ENCODE results near the gene PLXNA2. TPM values are rescaled to one million over a fixed set of nuclear protein-coding genes. Genes with fewer than 3 reads are reported as not detected.

Gene PLXNA2
- total RNA-seq, 4 donors from 2014 or later = 19.8 to 41.6 (median 27.9) TPM

DNA sequence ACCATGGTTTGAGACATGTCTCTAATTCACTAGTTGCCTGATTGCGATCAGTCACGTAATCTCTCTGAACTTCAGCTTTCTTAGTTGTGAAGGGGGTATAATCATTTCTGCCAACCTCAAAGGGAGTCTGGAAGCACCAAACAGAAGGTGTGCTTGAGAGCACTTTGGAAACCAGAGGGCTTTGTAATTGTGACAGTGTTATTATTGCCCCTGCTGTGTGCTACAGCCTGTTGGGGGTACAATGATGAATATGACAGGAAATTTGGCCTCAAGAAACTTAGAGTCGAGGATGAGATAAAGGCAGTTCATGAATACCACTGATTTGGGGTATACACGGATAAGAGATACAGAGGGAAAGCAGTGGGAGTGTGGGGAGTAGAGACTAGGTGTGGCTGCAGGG, 183.1 kb downstream of the PLXNA2 start:
- Histone ChIP-seq H3K36me3 (peaks cover 0 to 96% (median 62%) of the 10 kb centered on the region in 4 donors), H3K4me3 (no peak overlapping the region), H3K4me1 (peaks cover 0 to 18% (median 7%) of the 10 kb centered on the region in 4 donors), H3K9me3 (no peaks in the 10 kb centered on the region), H3K27ac (replicated peaks in 1 of 4) (no peak overlapping the region), H3K27me3 (no peaks in the 10 kb centered on the region)
- DNase-seq (ENCODE audit: extremely low spot score) = no peak
- TF ChIP-seq POLR2A (IDR thresholded peaks at IDR 0.05; ENCODE audit: low read depth) (no peak), CTCF (IDR thresholded peaks at IDR 0.05) (no peak), EP300 (IDR thresholded peaks at IDR 0.05) (no peak), POLR2AphosphoS5 (IDR thresholded peaks at IDR 0.05) (no peak)
- intact Hi-C loops (cut with DNase I) = no loop called here
- 83% methylated on average over 4 of the region's 4 CpGs for WGBS

DNA sequence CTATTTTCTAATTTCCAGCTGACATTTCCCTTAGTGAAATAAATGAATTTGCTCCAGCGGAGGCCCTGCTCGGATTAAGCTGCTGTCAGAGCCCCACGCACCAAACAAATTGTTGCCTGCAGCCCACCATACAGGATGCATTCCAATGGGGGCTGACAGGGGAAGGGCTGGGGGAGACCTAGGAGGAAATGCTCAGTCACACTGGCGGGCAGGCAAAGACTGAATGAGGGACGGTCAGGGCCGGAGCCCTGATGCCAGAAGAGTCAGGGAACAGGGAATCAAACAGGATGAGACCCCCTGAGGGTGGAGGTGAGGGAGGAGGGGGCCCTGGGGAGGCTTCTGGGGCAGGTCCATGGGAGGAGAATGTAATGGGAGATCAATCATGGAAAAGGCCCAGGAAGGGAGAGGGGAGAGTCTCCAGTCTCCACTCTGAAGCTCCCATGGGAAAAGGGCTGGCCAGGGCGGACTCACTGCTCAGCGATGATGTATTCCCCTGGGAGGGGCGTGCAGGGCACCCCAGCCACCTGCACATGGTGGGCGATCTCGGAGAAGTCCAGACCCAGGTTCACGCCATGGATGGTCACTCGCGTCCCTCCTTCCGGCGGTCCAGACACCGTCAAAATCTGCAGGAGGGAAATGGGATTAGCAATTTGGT, 183.8 kb downstream of the PLXNA2 start:
- H3K27ac ChIP-seq (replicated peaks in 1 of 4) = no peak overlapping the region
- no peaks in the 10 kb centered on the region for H3K27me3 ChIP-seq
- 96% methylated on average over 17 of the region's 17 CpGs for WGBS
- H3K9me3 ChIP-seq = no peaks in the 10 kb centered on the region
- peaks cover 0 to 17% (median 3%) of the 10 kb centered on the region in 4 donors for H3K4me1 ChIP-seq
- no peak overlapping the region for H3K4me3 ChIP-seq
- no peak for DNase-seq (ENCODE audit: extremely low spot score)
- H3K36me3 ChIP-seq = peaks cover 0 to 96% (median 64%) of the 10 kb centered on the region in 4 donors
- TF ChIP-seq POLR2AphosphoS5 (IDR thresholded peaks at IDR 0.05) (no peak), CTCF (IDR thresholded peaks at IDR 0.05) (no peak), EP300 (IDR thresholded peaks at IDR 0.05) (no peak)
- intact Hi-C loops (cut with DNase I) = no loop called here

GRCh38 chr1:208059409-208060001, 184.7 kb downstream of the PLXNA2 start:
- Histone ChIP-seq H3K27me3 (no peaks in the 10 kb centered on the region), H3K36me3 (peaks cover 0 to 96% (median 64%) of the 10 kb centered on the region in 4 donors), H3K4me1 (peaks cover 0 to 12% (median 0%) of the 10 kb centered on the region in 4 donors), H3K9me3 (no peaks in the 10 kb centered on the region), H3K4me3 (no peak overlapping the region), H3K27ac (replicated peaks in 1 of 4) (no peak overlapping the region)
- TF ChIP-seq POLR2AphosphoS5 (IDR thresholded peaks at IDR 0.05) (no peak), EP300 (IDR thresholded peaks at IDR 0.05) (no peak), POLR2A (IDR thresholded peaks at IDR 0.05; ENCODE audit: low read depth) (no peak), CTCF (IDR thresholded peaks at IDR 0.05) (no peak)
- DNase-seq (ENCODE audit: extremely low spot score) = no peak
- 92% methylated on average over 6 of the region's 6 CpGs for WGBS
- intact Hi-C loops (cut with DNase I) = no loop called here

DNA sequence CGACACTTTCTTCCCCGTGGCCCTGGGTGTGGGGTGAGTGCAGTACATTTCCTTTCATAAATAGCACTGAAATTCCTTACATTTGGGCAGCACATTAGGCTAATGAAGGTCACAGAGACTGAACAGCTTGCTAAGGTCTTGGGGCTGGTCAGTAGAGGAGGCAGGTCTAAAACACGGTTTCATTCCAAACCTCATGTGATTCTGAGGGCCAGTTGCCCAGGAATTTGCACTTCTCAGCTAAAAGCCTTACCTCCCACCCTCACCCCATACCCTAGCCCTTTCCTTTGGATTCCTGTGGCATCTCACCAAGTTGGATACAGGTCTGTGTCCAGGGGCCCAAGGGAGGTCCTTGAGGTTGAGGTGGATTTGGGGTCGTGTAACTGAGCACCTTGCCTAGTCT, 185.4 kb downstream of the PLXNA2 start:
- Histone ChIP-seq H3K9me3 (no peaks in the 10 kb centered on the region), H3K27ac (replicated peaks in 1 of 4) (no peak overlapping the region), H3K4me1 (peaks cover 0 to 12% (median 0%) of the 10 kb centered on the region in 4 donors), H3K27me3 (no peaks in the 10 kb centered on the region), H3K4me3 (no peak overlapping the region), H3K36me3 (peaks cover 2 to 96% (median 71%) of the 10 kb centered on the region in 4 donors)
- intact Hi-C loops (cut with DNase I) = no loop called here
- DNase-seq (ENCODE audit: extremely low spot score) = no peak
- TF ChIP-seq POLR2AphosphoS5 (IDR thresholded peaks at IDR 0.05) = no peak
- TF ChIP-seq CTCF (IDR thresholded peaks at IDR 0.05) = no peak
- TF ChIP-seq EP300 (IDR thresholded peaks at IDR 0.05) = no peak
- TF ChIP-seq POLR2A (IDR thresholded peaks at IDR 0.05; ENCODE audit: low read depth) = no peak
- WGBS = 88% methylated on average over 4 of the region's 4 CpGs
